Measurements from ENCODE around the gene RNF213.

Gene RNF213

GRCh38 chr17:80442323-80442659 is 181.6 kb downstream of the RNF213 start:
- no peak for DNase-seq (ENCODE audit: low spot score in 2 of 2)

GRCh38 chr17:80442764-80443163 is 182.1 kb downstream of the RNF213 start:
- no peaks in the 10 kb centered on the region for H3K4me1 ChIP-seq
- 0 out of 2 replicates have a peak, but pooled peaks cover 3% of the 10 kb centered on the region for H3K27me3 ChIP-seq (ENCODE audit: low read depth)
- in situ Hi-C loops (cut with MboI; ENCODE audit: low sequenced_read_pairs), result no loop called here
- no peaks in the 10 kb centered on the region for H3K9me3 ChIP-seq
- H3K4me3 ChIP-seq, result no peak overlapping the region
- H3K36me3 ChIP-seq (replicated peaks), result no peaks in the 10 kb centered on the region
- no peak for DNase-seq (ENCODE audit: low spot score in 2 of 2)

More at GRCh38 chr17:80442323-80442659, 181.6 kb downstream of the RNF213 start:
- H3K4me1 ChIP-seq, result no peaks in the 10 kb centered on the region
- no peaks in the 10 kb centered on the region for H3K36me3 ChIP-seq (replicated peaks)
- in situ Hi-C loops (cut with MboI; ENCODE audit: low sequenced_read_pairs), result no loop called here
- no peak overlapping the region for H3K4me3 ChIP-seq
- peaks cover 3% of the 10 kb centered on the region; the same call in 1 of the 2 replicates for H3K27me3 ChIP-seq (ENCODE audit: low read depth)
- no peaks in the 10 kb centered on the region for H3K9me3 ChIP-seq

DNA sequence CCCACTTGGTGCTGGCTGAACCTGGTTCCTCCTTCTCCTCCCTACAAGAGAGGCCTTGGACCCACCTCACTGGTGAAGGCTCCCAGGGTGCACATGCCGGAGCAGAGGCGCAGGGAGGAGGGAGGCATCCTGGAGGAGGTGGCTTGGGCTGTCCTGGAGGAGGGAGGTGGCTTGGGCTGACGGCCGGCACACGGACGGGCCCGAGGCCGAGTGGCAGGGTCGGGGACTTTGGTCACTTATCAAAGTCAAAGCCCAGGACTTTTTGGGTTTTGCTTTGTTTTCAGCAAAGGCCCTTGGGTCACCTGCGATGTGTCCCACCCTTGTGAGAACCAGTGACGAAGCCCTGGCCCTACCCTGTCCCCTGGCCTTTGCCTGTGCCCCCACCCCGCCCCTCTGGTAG is 182.8 kb downstream of the RNF213 start:
- in situ Hi-C loops (cut with MboI; ENCODE audit: low sequenced_read_pairs), result no loop called here
- Histone ChIP-seq H3K36me3 (replicated peaks) (no peaks in the 10 kb centered on the region), H3K4me3 (no peak overlapping the region), H3K4me1 (no peaks in the 10 kb centered on the region), H3K27me3 (ENCODE audit: low read depth) (0 out of 2 replicates have a peak, but pooled peaks cover 6% of the 10 kb centered on the region), H3K9me3 (no peaks in the 10 kb centered on the region)
- DNase-seq (ENCODE audit: low spot score in 2 of 2), result no peak

DNA sequence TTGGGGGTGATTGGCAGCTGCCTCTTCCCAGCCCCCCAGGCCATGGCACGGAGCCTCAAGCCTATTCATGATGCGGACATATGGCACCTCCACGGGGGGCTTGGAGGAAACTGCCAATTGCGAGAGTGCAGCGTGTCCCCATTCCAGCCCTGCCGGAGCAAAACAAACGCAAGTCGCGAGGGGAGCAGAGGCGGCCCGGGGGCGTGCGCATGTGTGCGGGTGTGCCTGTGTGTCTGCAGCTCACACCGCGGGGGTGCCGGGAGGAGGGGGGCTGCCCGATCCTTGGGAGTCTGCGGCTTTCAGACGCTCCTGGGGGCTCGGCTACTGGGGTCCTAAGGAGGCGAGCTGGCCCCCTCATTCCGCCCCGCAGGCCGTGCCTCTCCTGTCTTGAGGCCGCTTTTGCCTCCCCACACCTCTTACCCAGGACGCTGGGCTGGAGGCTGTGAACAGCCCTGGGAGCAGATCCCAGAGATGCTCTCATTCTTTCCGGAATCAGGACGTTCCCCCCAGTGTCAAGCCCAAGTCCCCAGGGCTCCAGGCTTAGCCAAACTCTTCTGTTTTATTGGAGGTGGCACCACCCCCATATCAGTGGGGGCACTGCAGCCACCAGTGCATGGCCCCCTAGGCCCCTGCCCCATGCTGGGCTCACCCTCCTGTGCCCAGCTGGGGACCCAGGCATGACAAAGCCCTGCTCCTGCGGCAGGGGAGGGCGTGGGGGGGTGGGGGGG is 183.4 kb downstream of the RNF213 start:
- no peak for DNase-seq (ENCODE audit: low spot score in 2 of 2)
- H3K9me3 ChIP-seq, result no peaks in the 10 kb centered on the region
- 0 out of 2 replicates have a peak, but pooled peaks cover 6% of the 10 kb centered on the region for H3K27me3 ChIP-seq (ENCODE audit: low read depth)
- no peak overlapping the region for H3K4me3 ChIP-seq
- H3K4me1 ChIP-seq, result no peaks in the 10 kb centered on the region
- no peaks in the 10 kb centered on the region for H3K36me3 ChIP-seq (replicated peaks)
- in situ Hi-C loops (cut with MboI; ENCODE audit: low sequenced_read_pairs), result no loop called here

DNA sequence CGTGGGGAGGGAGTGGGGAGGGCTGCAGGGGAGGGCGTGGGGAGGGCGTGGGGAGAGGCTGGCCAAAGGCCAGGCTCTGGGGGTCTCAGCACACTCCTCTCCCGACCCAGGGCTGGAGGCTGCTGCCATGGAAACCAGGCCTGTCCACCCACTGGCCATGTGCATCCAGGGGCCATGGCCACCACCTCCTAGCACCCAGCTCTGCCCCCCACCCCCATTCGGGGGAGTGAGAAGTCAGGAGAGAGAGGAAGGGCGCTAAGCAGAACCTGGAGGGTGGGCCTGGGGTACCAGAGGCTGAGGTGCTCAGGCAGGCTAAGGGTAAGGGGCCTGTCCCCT is 184.0 kb downstream of the RNF213 start:
- in situ Hi-C loops (cut with MboI; ENCODE audit: low sequenced_read_pairs), result no loop called here
- no peak for DNase-seq (ENCODE audit: low spot score in 2 of 2)
- Histone ChIP-seq H3K4me3 (no peak overlapping the region), H3K36me3 (replicated peaks) (no peaks in the 10 kb centered on the region), H3K4me1 (no peaks in the 10 kb centered on the region), H3K9me3 (no peaks in the 10 kb centered on the region), H3K27me3 (ENCODE audit: low read depth) (0 out of 2 replicates have a peak, but pooled peaks cover 6% of the 10 kb centered on the region)

- H3K27me3 ChIP-seq (ENCODE audit: low read depth), result 0 out of 2 replicates have a peak, but pooled peaks cover 6% of the 10 kb centered on the region
- no peaks in the 10 kb centered on the region for H3K36me3 ChIP-seq (replicated peaks)
- in situ Hi-C loops (cut with MboI; ENCODE audit: low sequenced_read_pairs), result no loop called here
- no peaks in the 10 kb centered on the region for H3K9me3 ChIP-seq
- no peak for DNase-seq (ENCODE audit: low spot score in 2 of 2)
- H3K4me3 ChIP-seq, result no peak overlapping the region
- H3K4me1 ChIP-seq, result no peaks in the 10 kb centered on the region
These were observed 184.5 kb downstream of the RNF213 start for GRCh38 chr17:80445007-80445725.

DNA sequence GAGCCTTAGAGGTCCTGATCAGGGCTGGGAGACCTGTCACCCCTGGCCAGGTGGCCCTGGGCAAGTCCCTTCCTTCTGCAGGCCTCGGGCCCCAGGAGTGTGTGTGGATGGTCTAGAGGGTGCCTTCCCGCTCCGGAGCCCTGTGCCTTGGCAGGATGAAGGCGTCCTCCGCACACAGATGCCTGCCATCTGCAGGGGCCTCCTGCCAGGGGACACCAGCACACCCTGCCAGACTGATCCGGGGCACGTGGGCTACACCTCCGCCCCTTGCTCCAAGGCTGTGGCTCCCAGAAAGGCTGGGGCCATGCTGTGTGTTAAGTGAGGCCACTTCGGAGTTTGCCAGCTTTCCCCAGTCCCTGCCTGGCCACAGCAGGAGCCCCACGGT is 185.1 kb downstream of the RNF213 start:
- Histone ChIP-seq H3K4me3 (no peak overlapping the region), H3K4me1 (no peaks in the 10 kb centered on the region), H3K27me3 (ENCODE audit: low read depth) (0 out of 2 replicates have a peak, but pooled peaks cover 6% of the 10 kb centered on the region), H3K9me3 (no peaks in the 10 kb centered on the region), H3K36me3 (replicated peaks) (no peaks in the 10 kb centered on the region)
- DNase-seq (ENCODE audit: low spot score in 2 of 2), result no peak
- in situ Hi-C loops (cut with MboI; ENCODE audit: low sequenced_read_pairs), result no loop called here

DNA sequence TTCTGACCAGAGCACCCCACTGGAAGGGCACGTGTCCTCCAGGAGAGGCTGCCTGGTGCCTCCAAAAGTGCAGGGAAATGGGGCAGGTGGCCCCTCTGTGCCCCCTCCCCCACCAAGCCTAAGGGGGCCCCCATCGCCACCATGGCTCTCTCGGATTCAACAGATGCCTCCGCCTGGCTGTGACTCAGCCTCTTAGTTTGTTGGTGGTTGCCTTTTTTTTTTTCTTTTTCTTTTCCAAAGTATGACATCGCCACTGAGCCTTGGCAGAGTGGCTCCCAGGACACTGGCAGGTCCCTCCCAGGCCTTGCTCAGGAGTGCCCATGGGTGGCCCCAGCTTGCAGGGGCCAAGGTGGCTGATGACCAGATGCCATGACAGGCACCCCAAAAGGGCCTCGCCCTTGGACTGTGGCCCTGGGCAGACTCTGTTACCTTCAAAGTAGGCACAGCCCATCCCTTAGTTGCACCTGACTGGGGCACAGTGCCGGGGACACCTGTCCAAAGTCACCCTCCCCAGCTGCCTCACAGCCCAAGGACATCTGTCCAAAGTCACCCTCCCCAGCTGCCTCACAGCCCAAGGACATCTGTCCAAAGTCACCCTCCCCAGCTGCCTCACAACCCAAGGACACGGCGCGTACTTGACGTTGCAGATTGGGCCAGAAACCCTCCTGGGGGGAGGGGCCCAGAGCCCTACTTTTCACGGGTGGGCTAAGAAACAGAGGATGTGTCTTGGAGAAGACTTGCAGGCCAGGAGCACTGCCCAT is 186.2 kb downstream of the RNF213 start:
- in situ Hi-C loops (cut with MboI; ENCODE audit: low sequenced_read_pairs), result no loop called here
- no peak overlapping the region for H3K4me3 ChIP-seq
- H3K27me3 ChIP-seq (ENCODE audit: low read depth), result 0 out of 2 replicates have a peak, but pooled peaks cover 6% of the 10 kb centered on the region
- H3K9me3 ChIP-seq, result no peaks in the 10 kb centered on the region
- no peaks in the 10 kb centered on the region for H3K36me3 ChIP-seq (replicated peaks)
- no peaks in the 10 kb centered on the region for H3K4me1 ChIP-seq
- DNase-seq (ENCODE audit: low spot score in 2 of 2), result no peak

- H3K27me3 ChIP-seq (ENCODE audit: low read depth), result 0 out of 2 replicates have a peak, but pooled peaks cover 6% of the 10 kb centered on the region
- in situ Hi-C loops (cut with MboI; ENCODE audit: low sequenced_read_pairs), result no loop called here
- DNase-seq (ENCODE audit: low spot score in 2 of 2), result no peak
- H3K9me3 ChIP-seq, result no peaks in the 10 kb centered on the region
- H3K4me1 ChIP-seq, result no peaks in the 10 kb centered on the region
- no peaks in the 10 kb centered on the region for H3K36me3 ChIP-seq (replicated peaks)
- no peak overlapping the region for H3K4me3 ChIP-seq
These were observed 187.1 kb downstream of the RNF213 start for GRCh38 chr17:80447790-80448189.

All from HAP-1 (cell line).